ENCODE measurements around the gene LORICRIN. TPM values are rescaled to one million over a fixed set of nuclear protein-coding genes. Genes with fewer than 3 reads are reported as not detected.
A peak's percentile ranks its signal among the peaks of the same experiment; 100 is the strongest.
"Not testable (repeated sequence)": the region's sequence is repeated elsewhere in the genome, so short reads cannot be mapped to it uniquely, and the experiment has no call there.

LORICRIN gene
- total RNA-seq = not detected

- ATAC-seq (no peak), DNase-seq (ENCODE audit: low spot score) (no peak)
These were observed at the start of gene LORICRIN for GRCh38 chr1:153259387-153259786. LORICRIN (plus strand) TSS chr1:153259687; CDS start chr1:153260950, 1,263 bp downstream.

GRCh38 chr1:153210206-153210605, 49.3 kb upstream of the LORICRIN start:
- no peak for ATAC-seq

GRCh38 chr1:153212201-153212600, 47.3 kb upstream of the LORICRIN start:
- ATAC-seq (no peak), DNase-seq (ENCODE audit: low spot score) (no peak)

More at GRCh38 chr1:153210206-153210605, 49.3 kb upstream of the LORICRIN start:
- no peak for DNase-seq (ENCODE audit: low spot score)

GRCh38 chr1:153213519-153213918, 46.0 kb upstream of the LORICRIN start:
- ATAC-seq (no peak), DNase-seq (ENCODE audit: low spot score) (no peak)

GRCh38 chr1:153217212-153217611, 42.3 kb upstream of the LORICRIN start, which contains the start of gene PRR9:
PRR9 (plus strand) TSS chr1:153217584; CDS start chr1:153218145, 561 bp downstream.
- DNase-seq (ENCODE audit: low spot score) (no peak), ATAC-seq (no peak)

- ATAC-seq (no peak), DNase-seq (ENCODE audit: low spot score) (no peak)
These were observed 41.6 kb upstream of the LORICRIN start for GRCh38 chr1:153217744-153218416.

GRCh38 chr1:153220606-153221303, 38.7 kb upstream of the LORICRIN start:
- ATAC-seq (no peak), DNase-seq (ENCODE audit: low spot score) (no peak)

- peak; percentile 73 for DNase-seq (ENCODE audit: low spot score)
- ATAC-seq = peak; percentile 99
These were observed 36.2 kb upstream of the LORICRIN start for GRCh38 chr1:153223040-153223891.

DNA sequence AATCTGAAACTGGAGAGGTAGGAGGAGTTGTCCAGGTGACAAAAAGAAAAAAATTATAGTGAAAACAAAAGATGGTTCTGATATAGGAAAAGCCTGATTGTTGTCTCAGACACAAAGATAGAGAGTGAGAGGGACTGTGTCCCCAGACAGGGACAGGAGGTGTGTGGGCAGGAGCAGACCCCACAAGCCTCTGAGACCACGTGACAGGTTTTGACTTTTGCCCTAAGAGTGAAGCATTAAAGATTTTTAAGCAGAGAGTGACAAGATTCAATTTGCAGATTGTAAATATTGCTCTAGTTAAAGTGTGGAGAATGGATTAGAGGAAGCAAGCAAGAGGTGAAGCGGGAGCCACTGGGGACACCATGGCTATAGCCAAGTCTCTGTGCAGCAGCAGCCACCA, 31.7 kb upstream of the LORICRIN start:
- ATAC-seq = no peak

DNA sequence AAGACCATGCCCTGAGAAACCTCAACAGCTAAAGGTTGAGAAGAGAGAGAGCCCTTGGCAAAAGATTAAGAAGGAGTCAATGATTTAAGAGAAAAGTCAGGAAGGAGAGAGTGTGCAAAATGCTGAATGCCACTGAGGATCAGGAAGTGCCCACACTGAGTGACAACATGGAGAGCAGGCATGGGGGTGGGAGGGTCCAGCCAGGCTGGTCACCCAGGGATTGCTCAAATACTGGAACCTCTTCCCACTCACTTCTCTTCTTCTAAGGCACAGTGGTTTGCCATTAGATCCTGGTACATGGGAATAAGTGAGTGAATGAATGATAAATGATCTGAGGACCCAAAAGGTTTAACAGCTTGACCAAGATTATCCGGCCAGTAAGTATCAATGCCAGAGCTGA, 31.0 kb upstream of the LORICRIN start:
- ATAC-seq (no peak), DNase-seq (ENCODE audit: low spot score) (no peak)

More for the DNA sequence above, 31.7 kb upstream of the LORICRIN start:
- no peak for DNase-seq (ENCODE audit: low spot score)

GRCh38 chr1:153229076-153229829, 30.2 kb upstream of the LORICRIN start:
- DNase-seq (ENCODE audit: low spot score) = not testable (repeated sequence)
- ATAC-seq = peak; percentile 90

DNA sequence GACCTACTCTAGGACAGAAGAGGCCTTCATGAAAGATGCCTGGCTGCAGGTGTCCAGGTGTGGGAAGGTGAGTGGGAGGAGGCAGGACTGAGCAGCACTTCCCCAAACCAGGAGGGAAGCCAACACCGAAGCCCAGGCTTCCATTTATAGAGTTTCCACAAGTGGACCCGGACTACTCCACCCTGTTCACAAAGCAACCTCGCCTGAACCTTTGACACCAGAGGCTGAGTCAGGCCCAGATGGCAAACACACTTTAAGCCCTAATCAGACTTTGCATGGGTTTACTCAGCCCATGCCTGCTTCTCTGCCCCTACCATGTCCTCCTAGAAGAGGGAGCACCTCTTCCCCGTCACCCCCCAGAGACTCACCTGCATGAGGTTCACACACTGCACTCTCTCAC, 28.1 kb upstream of the LORICRIN start:
- ATAC-seq = no peak
- no peak for DNase-seq (ENCODE audit: low spot score)

DNA sequence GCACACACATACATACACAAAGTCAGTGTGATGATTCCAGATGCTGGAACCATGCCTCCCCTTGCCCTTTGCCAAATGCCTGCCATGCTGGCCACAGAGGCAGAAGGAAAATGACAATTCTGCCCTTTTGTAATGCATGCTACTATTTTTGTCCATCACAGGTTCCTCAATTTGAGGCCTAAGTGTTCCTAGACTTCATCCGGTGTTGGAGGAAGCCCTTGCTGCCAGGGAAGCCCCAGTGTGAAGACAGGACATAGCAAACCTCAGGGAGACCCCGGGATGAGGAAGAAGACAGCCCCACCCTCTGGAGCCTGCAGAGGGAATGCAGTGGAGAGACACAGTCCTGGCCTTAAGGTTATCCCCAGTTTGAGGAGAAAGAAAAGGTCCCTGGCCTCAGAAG, 27.7 kb upstream of the LORICRIN start:
- peak; percentile 35 for ATAC-seq
- no peak for DNase-seq (ENCODE audit: low spot score)

- ATAC-seq (no peak), DNase-seq (ENCODE audit: low spot score) (peak; percentile 48)
These were observed 26.9 kb upstream of the LORICRIN start for GRCh38 chr1:153232553-153232952.

DNA sequence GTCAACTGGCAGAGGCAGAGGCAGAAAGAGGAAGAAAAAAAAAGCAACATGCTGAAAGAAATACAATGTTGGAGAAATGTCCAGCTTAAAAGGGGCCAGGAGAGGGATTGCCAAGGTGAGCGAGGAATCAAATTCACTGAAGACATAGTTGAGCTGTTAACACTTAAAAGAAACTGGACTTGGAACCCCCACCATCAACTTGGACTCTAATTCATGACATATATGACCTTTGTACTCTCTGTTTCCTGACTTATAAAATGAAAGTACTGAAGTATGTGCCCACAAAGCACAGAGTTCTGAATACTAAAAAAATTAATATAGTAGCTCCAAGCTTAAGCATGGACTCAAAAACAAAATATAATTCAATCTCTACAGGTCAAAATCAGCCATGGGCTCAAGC, 26.0 kb upstream of the LORICRIN start:
- DNase-seq (ENCODE audit: low spot score) = no peak
- peak; percentile 15 for ATAC-seq

DNA sequence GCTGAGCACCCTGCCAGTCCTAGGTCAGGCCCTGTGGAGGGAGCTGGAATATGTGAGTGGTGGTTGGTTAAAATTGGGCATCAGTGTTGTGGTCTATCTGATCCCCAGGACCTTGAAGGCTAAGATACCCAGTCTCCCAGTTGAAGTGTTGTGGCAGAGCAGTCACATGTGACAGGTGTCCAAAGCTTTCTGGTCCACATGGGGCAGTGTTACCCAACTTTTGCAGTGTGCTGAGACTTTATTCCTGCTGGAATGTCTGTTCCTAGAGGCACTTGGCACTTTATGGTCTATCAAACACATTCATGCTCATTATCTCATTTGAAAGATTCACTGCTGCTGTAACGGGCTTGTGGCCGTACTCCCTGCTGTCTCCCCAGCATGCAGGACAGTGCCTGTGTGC, 21.0 kb upstream of the LORICRIN start:
- ATAC-seq = no peak
- DNase-seq (ENCODE audit: low spot score) = no peak

DNA sequence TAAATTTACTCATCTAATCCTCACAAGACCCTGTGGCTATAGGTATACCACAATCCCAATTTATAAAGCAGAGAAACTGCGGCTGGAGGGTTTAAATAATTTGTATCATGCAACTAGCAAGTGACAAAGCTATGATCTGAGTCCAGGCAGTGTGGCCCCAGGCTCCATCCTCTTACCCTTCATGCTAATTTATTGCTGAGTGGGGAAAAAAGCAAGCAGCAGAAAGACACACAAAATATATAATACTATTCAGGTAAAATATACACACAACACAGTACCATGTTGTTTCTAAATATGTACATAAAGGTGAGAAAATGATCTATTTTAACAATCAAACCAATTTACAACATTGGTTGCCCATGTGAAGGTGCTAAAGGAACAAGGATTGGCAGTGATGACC, 17.3 kb upstream of the LORICRIN start:
- DNase-seq (ENCODE audit: low spot score) = no peak
- no peak for ATAC-seq

DNA sequence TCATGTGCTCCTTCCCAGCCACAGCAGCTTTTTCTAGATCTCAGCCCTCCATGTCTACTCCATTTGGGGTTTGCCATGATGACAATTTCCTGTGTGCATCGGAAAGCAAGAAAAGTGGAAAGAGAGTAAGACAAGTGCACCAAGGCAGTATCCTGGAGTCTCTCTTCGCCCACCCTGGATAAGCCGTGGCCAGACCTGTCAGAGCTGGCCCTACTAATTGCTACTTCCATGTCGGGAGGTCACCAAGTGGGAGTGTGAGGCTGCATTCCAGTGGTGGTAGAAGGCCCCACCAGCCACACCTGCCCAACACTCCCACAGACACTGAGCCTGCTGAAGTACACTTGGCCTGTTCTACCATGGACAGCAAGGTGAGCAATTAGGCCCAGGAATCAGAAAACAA, 14.0 kb upstream of the LORICRIN start:
- no peak for DNase-seq (ENCODE audit: low spot score)
- ATAC-seq = no peak

- DNase-seq (ENCODE audit: low spot score) (no peak), ATAC-seq (no peak)
These were observed 13.5 kb upstream of the LORICRIN start for GRCh38 chr1:153246018-153246417.

GRCh38 chr1:153246825-153247224, 12.7 kb upstream of the LORICRIN start:
- no peak for ATAC-seq

More at GRCh38 chr1:153246825-153247224, 12.7 kb upstream of the LORICRIN start:
- no peak for DNase-seq (ENCODE audit: low spot score)

Data from left lobe of liver (tissue), 2 donors.